ENCODE measurements around the gene ADGRL1. TPM values are rescaled to one million over a fixed set of nuclear protein-coding genes. Genes with fewer than 3 reads are reported as not detected.

ADGRL1 gene
- total RNA-seq, 1 donor from 2014 or later: 68.1 TPM

DNA sequence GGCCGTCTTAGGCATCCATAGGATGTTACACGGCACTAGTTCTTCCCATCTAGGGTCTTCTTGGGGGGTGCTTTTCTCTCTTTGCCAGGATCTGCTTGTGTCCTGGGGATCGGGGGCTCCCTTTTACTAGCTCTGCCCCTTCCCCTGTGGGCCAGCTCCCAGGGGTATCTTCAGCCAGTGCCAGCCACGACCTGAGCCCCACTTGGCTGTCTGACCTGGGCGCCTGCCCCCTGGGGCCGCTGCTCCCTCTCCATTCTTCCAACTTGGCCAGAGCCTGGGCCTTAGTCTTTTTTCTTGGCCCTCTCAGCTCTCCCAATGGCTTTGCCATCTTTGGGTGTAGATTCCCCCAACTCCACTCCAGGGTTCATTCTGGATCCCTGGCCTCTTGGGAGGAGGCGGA is 91.5 kb downstream of the ADGRL1 start:
- Mint-ChIP-seq H3K4me1 (ENCODE audit: low read depth, unreplicated experiment) (peaks cover 21% of the 10 kb centered on the region), H3K27me3 (ENCODE audit: unreplicated experiment) (peaks cover 14% of the 10 kb centered on the region), H3K27ac (ENCODE audit: unreplicated experiment) (no peak overlapping the region)

DNA sequence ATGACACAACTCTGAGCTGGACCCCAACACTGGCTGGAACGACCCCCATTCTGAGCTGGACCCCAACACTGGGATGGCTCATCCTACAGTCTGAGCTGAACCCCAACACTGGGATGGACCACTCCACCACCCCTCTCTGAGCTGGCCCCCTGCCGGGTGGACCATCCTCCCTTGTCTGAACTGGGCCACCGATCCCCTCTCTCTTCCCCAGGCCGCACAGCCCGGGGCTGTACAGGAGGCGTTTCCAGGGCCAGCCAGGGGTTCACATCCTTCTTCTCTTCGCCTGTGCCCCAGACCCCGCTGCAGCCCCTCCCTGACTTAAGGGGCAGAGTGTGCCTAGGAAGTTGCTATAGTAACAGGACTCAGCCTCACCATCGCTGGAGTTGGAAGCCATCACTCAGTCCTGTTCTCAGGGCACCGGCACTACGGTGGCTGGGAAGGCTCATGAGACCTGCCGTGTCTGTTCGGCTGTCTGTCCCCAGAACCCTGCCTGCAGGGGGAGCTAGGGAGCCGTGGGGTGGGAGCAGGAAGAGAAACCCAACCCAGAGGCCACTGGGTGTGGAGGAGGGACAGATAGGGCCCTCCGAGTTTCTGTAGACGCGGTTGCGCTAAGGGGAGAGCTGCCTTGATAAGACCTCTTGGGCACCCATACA is 92.1 kb downstream of the ADGRL1 start:
- peaks cover 5% of the 10 kb centered on the region for H3K9me3 Mint-ChIP-seq (ENCODE audit: unreplicated experiment)
- no peak overlapping the region for H3K4me3 Mint-ChIP-seq (ENCODE audit: unreplicated experiment)
- H3K4me1 Mint-ChIP-seq (ENCODE audit: low read depth, unreplicated experiment): peaks cover 17% of the 10 kb centered on the region
- peaks cover 10% of the 10 kb centered on the region for H3K27me3 Mint-ChIP-seq (ENCODE audit: unreplicated experiment)
- DNase-seq: peak; percentile 31
- no peak for TF ChIP-seq CTCF (IDR thresholded peaks at IDR 0.05; ENCODE audit: partially characterized antibody, unreplicated experiment)
- H3K36me3 Mint-ChIP-seq (ENCODE audit: unreplicated experiment): no peaks in the 10 kb centered on the region
- no peak overlapping the region for H3K27ac Mint-ChIP-seq (ENCODE audit: unreplicated experiment)

More for the DNA sequence above, 91.5 kb downstream of the ADGRL1 start:
- Mint-ChIP-seq H3K36me3 (ENCODE audit: unreplicated experiment) (no peaks in the 10 kb centered on the region), H3K9me3 (ENCODE audit: unreplicated experiment) (peaks cover 5% of the 10 kb centered on the region), H3K4me3 (ENCODE audit: unreplicated experiment) (no peak overlapping the region)
- TF ChIP-seq CTCF (IDR thresholded peaks at IDR 0.05; ENCODE audit: partially characterized antibody, unreplicated experiment): no peak
- no peak for DNase-seq

GRCh38 chr19:14112809-14113385 is 93.1 kb downstream of the ADGRL1 start:
- peaks cover 6% of the 10 kb centered on the region for H3K27me3 Mint-ChIP-seq (ENCODE audit: unreplicated experiment)
- no peaks in the 10 kb centered on the region for H3K36me3 Mint-ChIP-seq (ENCODE audit: unreplicated experiment)
- H3K27ac Mint-ChIP-seq (ENCODE audit: unreplicated experiment): peak overlapping the region; percentile 22
- peaks cover 17% of the 10 kb centered on the region for H3K4me1 Mint-ChIP-seq (ENCODE audit: low read depth, unreplicated experiment)
- no peak for TF ChIP-seq CTCF (IDR thresholded peaks at IDR 0.05; ENCODE audit: partially characterized antibody, unreplicated experiment)
- peaks cover 4% of the 10 kb centered on the region for H3K9me3 Mint-ChIP-seq (ENCODE audit: unreplicated experiment)
- no peak overlapping the region for H3K4me3 Mint-ChIP-seq (ENCODE audit: unreplicated experiment)
- DNase-seq: no peak

- Mint-ChIP-seq H3K27ac (ENCODE audit: unreplicated experiment) (no peak overlapping the region), H3K4me1 (ENCODE audit: low read depth, unreplicated experiment) (peaks cover 18% of the 10 kb centered on the region), H3K27me3 (ENCODE audit: unreplicated experiment) (peaks cover 6% of the 10 kb centered on the region), H3K36me3 (ENCODE audit: unreplicated experiment) (no peaks in the 10 kb centered on the region), H3K4me3 (ENCODE audit: unreplicated experiment) (no peak overlapping the region), H3K9me3 (ENCODE audit: unreplicated experiment) (peaks cover 4% of the 10 kb centered on the region)
- no peak for TF ChIP-seq CTCF (IDR thresholded peaks at IDR 0.05; ENCODE audit: partially characterized antibody, unreplicated experiment)
- no peak for DNase-seq
These were observed 93.7 kb downstream of the ADGRL1 start for GRCh38 chr19:14112051-14112808.

GRCh38 chr19:14111486-14111885 is 94.5 kb downstream of the ADGRL1 start:
- no peak for TF ChIP-seq CTCF (IDR thresholded peaks at IDR 0.05; ENCODE audit: partially characterized antibody, unreplicated experiment)

More at GRCh38 chr19:14111486-14111885, 94.5 kb downstream of the ADGRL1 start:
- no peak overlapping the region for H3K27ac Mint-ChIP-seq (ENCODE audit: unreplicated experiment)
- H3K9me3 Mint-ChIP-seq (ENCODE audit: unreplicated experiment): peaks cover 2% of the 10 kb centered on the region
- no peaks in the 10 kb centered on the region for H3K36me3 Mint-ChIP-seq (ENCODE audit: unreplicated experiment)
- no peak for DNase-seq
- no peak overlapping the region for H3K4me3 Mint-ChIP-seq (ENCODE audit: unreplicated experiment)
- H3K27me3 Mint-ChIP-seq (ENCODE audit: unreplicated experiment): peaks cover 2% of the 10 kb centered on the region
- H3K4me1 Mint-ChIP-seq (ENCODE audit: low read depth, unreplicated experiment): peaks cover 16% of the 10 kb centered on the region

All from glutamatergic neuron (in vitro differentiated cells).